GM12878 (cell line): ENCODE data around the gene SOST. TPM values are rescaled to one million over a fixed set of nuclear protein-coding genes. Genes with fewer than 3 reads are reported as not detected.

Experiments used
- ATAC-seq: fragments of 200-7000 bp; cut with Tn5 transposase; 3 replicates; pipeline ENCODE4 v1.9.1; 2020; ENCODE audit warnings: mild to moderate bottlenecking, moderate library complexity
- BruUV-seq: library from RNA; stranded (reverse); fragments of 400-500 nt; replicated peaks from 2 replicates; lab custom pipeline; 2021; lab: Mats Ljungman, UMichigan
- CTCF ChIA-PET: fragments of 300-600 bp; sonication (Branson Sonifier 250); formaldehyde crosslinking; extraction: SDS; loops from one replicate; lab custom pipeline; 2021; ENCODE audit warnings: inconsistent platforms; lab: Yijun Ruan, JAX
- POLR2A ChIA-PET: fragments of 350-600 bp; formaldehyde crosslinking; extraction: SDS; loops from one replicate; lab custom pipeline; 2021; ENCODE audit warnings: inconsistent platforms; lab: Charles Lee
- RAD21 ChIA-PET: fragments of 300-600 bp; sonication (Branson Sonifier 250); formaldehyde crosslinking; loops from one replicate; lab custom pipeline; 2023; ENCODE audit warnings: antibody characterized with exemption; ENCODE audit not compliant: unreplicated experiment; lab: Charles Lee
- SMC1A ChIA-PET: fragments of 300-600 bp; sonication (Branson Sonifier 250); formaldehyde crosslinking; loops from one replicate; lab custom pipeline; 2023; ENCODE audit not compliant: unreplicated experiment, uncharacterized antibody; lab: Charles Lee
- DNase-seq: peaks from one replicate; pipeline ENCODE4 v3.0.0-alpha.2; 2011; ENCODE audit warnings: low read depth, low spot score
- FAIRE-seq: peaks from 3 replicates; lab custom pipeline; 2011; peaks lifted over from hg19 to GRCh38; lab: Jason Lieb, UNC
- H2AFZ ChIP-seq: 2 replicates; pipeline ENCODE4 v1.6.0; 2011; ENCODE audit warnings: low read depth, low read length, control low read depth; ENCODE audit not compliant: control insufficient read depth
- H3K27ac ChIP-seq: 2 replicates; pipeline ENCODE4 v1.5.1; 2011; ENCODE audit warnings: control low read depth; ENCODE audit not compliant: control insufficient read depth, insufficient read depth
- H3K27me3 ChIP-seq, 2 experiments: replicated peaks in 1 of 2; 2 replicates each; pipeline versions ENCODE4 v1.6.0 to v1.6.1; 2011; ENCODE audit warnings: low read length in 1 of 2; ENCODE audit not compliant: control insufficient read depth in 2 of 2, insufficient read depth in 2 of 2
- H3K36me3 ChIP-seq, 2 experiments: 2 replicates each; pipeline ENCODE4 v1.5.1; 2011; ENCODE audit warnings: low read length in 1 of 2; ENCODE audit not compliant: control insufficient read depth in 2 of 2, insufficient read depth in 2 of 2
- H3K4me1 ChIP-seq: 2 replicates; pipeline ENCODE4 v1.6.1; 2011; ENCODE audit warnings: mild to moderate bottlenecking, low read length, moderate library complexity, mixed read lengths; ENCODE audit not compliant: control insufficient read depth, insufficient read depth
- H3K4me2 ChIP-seq: 2 replicates; pipeline ENCODE4 v1.6.0; 2011; ENCODE audit warnings: control low read depth; ENCODE audit not compliant: control insufficient read depth, insufficient read depth
- H3K4me3 ChIP-seq: fragments of 200-600 bp; sonication (generic); 2 replicates; pipeline ENCODE4 v1.5.1; 2016
- H3K79me2 ChIP-seq: 2 replicates; pipeline ENCODE4 v1.6.0; 2011; ENCODE audit warnings: low read length; ENCODE audit not compliant: control insufficient read depth, insufficient read depth
- H3K9ac ChIP-seq: 2 replicates; pipeline ENCODE4 v1.8.0; 2011; ENCODE audit warnings: low read length, control low read depth, mixed read lengths; ENCODE audit not compliant: control insufficient read depth, insufficient read depth
- H3K9me3 ChIP-seq: replicated peaks from 3 replicates; pipeline ENCODE4 v1.5.1; 2011; ENCODE audit warnings: mild to moderate bottlenecking, low read length; ENCODE audit not compliant: control insufficient read depth, insufficient read depth
- H4K20me1 ChIP-seq: 2 replicates; pipeline ENCODE4 v1.6.0; 2011; ENCODE audit not compliant: control insufficient read depth, insufficient read depth
- IRF3 ChIP-seq: fragments of 450-650 bp; IDR thresholded peaks from 2 replicates; pipeline ENCODE4 v1.6.1; 2014; ENCODE audit warnings: mild to moderate bottlenecking
- MEF2B ChIP-seq: fragments of 450-650 bp; IDR thresholded peaks from 2 replicates; pipeline ENCODE4 v1.6.1; 2018; ENCODE audit warnings: mild to moderate bottlenecking, moderate library complexity; ENCODE audit not compliant: partially characterized antibody, poor library complexity, severe bottlenecking
- NR2F1 ChIP-seq: fragments of 450-650 bp; conservative IDR thresholded peaks from 2 replicates; pipeline ENCODE4 v1.6.1; 2017; ENCODE audit warnings: mild to moderate bottlenecking
- RCOR1 ChIP-seq: conservative IDR thresholded peaks from 2 replicates; pipeline ENCODE4 v1.6.1; 2012; ENCODE audit warnings: low read depth, low read length, improper control_type of control experiment
- RELA ChIP-seq: fragments of 450-650 bp; IDR thresholded peaks from 2 replicates; pipeline ENCODE4 v1.8.0; 2014; ENCODE audit warnings: borderline replicate concordance; ENCODE audit not compliant: partially characterized antibody
- RFX5 ChIP-seq: IDR thresholded peaks from 2 replicates; pipeline ENCODE4 v1.6.1; 2011; ENCODE audit warnings: low read depth, low read length, improper control_type of control experiment
- WGBS: methylation state at CpG from one replicate; pipeline ENCODE4 v1.1.6; 2016; ENCODE audit warnings: low lambda C conversion rate; ENCODE audit not compliant: insufficient replicate concordance, insufficient coverage; ENCODE audit errors: missing lambda C conversion rate; 5-methylcytosine and 5-hydroxymethylcytosine counted together
- in situ Hi-C: fragments of 300-500 bp; cut with MboI; formaldehyde crosslinking; loops from 9 replicates; pipeline ENCODE4 v1.14.3; 2018; ENCODE audit warnings: mixed read lengths
- intact Hi-C: fragments of 100-400 bp; cut with micrococcal nuclease; formaldehyde crosslinking; loops from one replicate; pipeline ENCODE4 v1.14.2; 2022; ENCODE audit not compliant: unreplicated experiment
- polyA plus RNA-seq, 11 experiments: library from polyadenylated mRNA; depleted of rRNA in 4 of 11; unstranded in 6 of 11; stranded (reverse) in 5 of 11; fragments of >200 nt; fragmentation: Nextera tagmentation in 4 of 11; fragmentation: Illumina TruSeq in 1 of 11; extraction: Ambion mirVana in 4 of 11; extraction: Trizol in 1 of 11; gene quantifications; 1 replicate in 1 of 11; 2 replicates in 10 of 11; pipeline versions ENCODE4 v1.2.1 to v1.2.3, GENCODE V29; 2011 to 2016; ENCODE audit warnings: inconsistent platforms in 2 of 11, missing spikeins in 2 of 11, low read depth in 1 of 11
- total RNA-seq, 4 experiments: library from RNA; depleted of rRNA in 3 of 4; stranded (reverse); fragments of >200 nt in 3 of 4; fragmentation: Illumina TruSeq in 1 of 4; extraction: Trizol in 1 of 4; gene quantifications; 2 replicates each; pipeline versions ENCODE4 v1.2.1 to v1.2.3, GENCODE V29; 2013 to 2021
- TF ChIP-seq, protein P1 (sequence below), 3 experiments: IDR thresholded peaks in 2 of 3; conservative IDR thresholded peaks in 1 of 3; 2 replicates each; pipeline ENCODE4 v1.5.1; 2011; ENCODE audit warnings: low read depth in 3 of 3, low read length in 3 of 3, mild to moderate bottlenecking in 3 of 3, control low read depth in 2 of 3, moderate library complexity in 2 of 3, inconsistent platforms in 1 of 3, mixed read lengths in 1 of 3; ENCODE audit not compliant: control insufficient read depth in 2 of 3, insufficient read depth in 1 of 3; ENCODE audit errors: extremely low read depth in 1 of 3

SOST gene
- total and polyA plus RNA-seq, 10 of the 15 experiments (the other 5 are each of a cell fraction or from before 2014, with no cell fraction given): not detected

GRCh38 chr17:43723697-43724359 is 34.8 kb downstream of the SOST start:
- Histone ChIP-seq H2AFZ (no peak overlapping the region), H3K27me3 (no peaks in the 10 kb centered on the region; a peak in 1 of 4 replicates), H3K9me3 (no peaks in the 10 kb centered on the region), H3K4me1 (peaks cover 10% of the 10 kb centered on the region), H3K36me3 (no peaks in the 10 kb centered on the region), H3K27ac (no peak overlapping the region), H3K4me3 (no peak overlapping the region), H3K4me2 (no peak overlapping the region), H4K20me1 (no peaks in the 10 kb centered on the region), H3K79me2 (no peaks in the 10 kb centered on the region), H3K9ac (no peak overlapping the region)
- ChIA-PET RAD21 (no interaction called here), CTCF (interaction anchor here (2.5 kb wide), 1 partner anchor 30 kb away, joined by 7 read pairs; no protein-coding TSS in a partner anchor), SMC1A (interaction anchor here (1.3 kb wide), 1 partner anchor 23 kb away, joined by 3 read pairs; no protein-coding TSS in a partner anchor), POLR2A (no interaction called here)
- ATAC-seq (peak; percentile 9; the same call in 2 of the 3 replicates), DNase-seq (no peak), FAIRE-seq (no peak)
- WGBS: 41% methylated on average over 6 of the region's 6 CpGs
- TF ChIP-seq RCOR1: no peak
- no peak for TF ChIP-seq RELA
- no peak for TF ChIP-seq RFX5
- TF ChIP-seq IRF3: no peak
- TF ChIP-seq, protein P1, sequence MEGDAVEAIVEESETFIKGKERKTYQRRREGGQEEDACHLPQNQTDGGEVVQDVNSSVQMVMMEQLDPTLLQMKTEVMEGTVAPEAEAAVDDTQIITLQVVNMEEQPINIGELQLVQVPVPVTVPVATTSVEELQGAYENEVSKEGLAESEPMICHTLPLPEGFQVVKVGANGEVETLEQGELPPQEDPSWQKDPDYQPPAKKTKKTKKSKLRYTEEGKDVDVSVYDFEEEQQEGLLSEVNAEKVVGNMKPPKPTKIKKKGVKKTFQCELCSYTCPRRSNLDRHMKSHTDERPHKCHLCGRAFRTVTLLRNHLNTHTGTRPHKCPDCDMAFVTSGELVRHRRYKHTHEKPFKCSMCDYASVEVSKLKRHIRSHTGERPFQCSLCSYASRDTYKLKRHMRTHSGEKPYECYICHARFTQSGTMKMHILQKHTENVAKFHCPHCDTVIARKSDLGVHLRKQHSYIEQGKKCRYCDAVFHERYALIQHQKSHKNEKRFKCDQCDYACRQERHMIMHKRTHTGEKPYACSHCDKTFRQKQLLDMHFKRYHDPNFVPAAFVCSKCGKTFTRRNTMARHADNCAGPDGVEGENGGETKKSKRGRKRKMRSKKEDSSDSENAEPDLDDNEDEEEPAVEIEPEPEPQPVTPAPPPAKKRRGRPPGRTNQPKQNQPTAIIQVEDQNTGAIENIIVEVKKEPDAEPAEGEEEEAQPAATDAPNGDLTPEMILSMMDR (IDR thresholded peaks at IDR 0.05 in 2 of 3, conservative IDR thresholded peaks at IDR 0.05 in 1 of 3; ENCODE audit: control insufficient read depth in 2 of 3, extremely low read depth in 1 of 3, insufficient read depth in 1 of 3, low read depth in 3 of 3, low read length in 3 of 3): no peak
- TF ChIP-seq NR2F1: peak; percentile 87
- peak; percentile 64 for TF ChIP-seq MEF2B
- intact Hi-C loops (no loop called here), in situ Hi-C loops (no loop called here)
- no TSS peak for BruUV-seq
